NCI-H345 treated with DMSO at 0.1 percent for 48 hours (cell line): ENCODE results near the gene KCTD15.

Experiments used
- DNase-seq: peaks from one replicate; lab custom pipeline; 2025; ENCODE audit not compliant: unreplicated experiment; lab: John Stamatoyannopoulos, UW

The KCTD15 gene

GRCh38 chr19:33796164-33796875, at the start of gene KCTD15:
TSS of gene KCTD15 (plus strand) at chr19:33796870. CDS start at chr19:33800455, 3,585 bp downstream.
- no peak for DNase-seq

GRCh38 chr19:33747273-33747672, 49.4 kb upstream of the KCTD15 start:
- DNase-seq = no peak

- no peak for DNase-seq
Measured at GRCh38 chr19:33748231-33748630, 48.4 kb upstream of the KCTD15 start.

- DNase-seq = no peak
Measured at GRCh38 chr19:33749016-33749415, 47.7 kb upstream of the KCTD15 start.

GRCh38 chr19:33749619-33750175, 47.0 kb upstream of the KCTD15 start:
- no peak for DNase-seq

GRCh38 chr19:33750587-33751435, 45.9 kb upstream of the KCTD15 start:
- DNase-seq = no peak

- DNase-seq = no peak
Measured at GRCh38 chr19:33751436-33751770, 45.3 kb upstream of the KCTD15 start.

- no peak for DNase-seq
Measured at GRCh38 chr19:33752018-33752800, 44.5 kb upstream of the KCTD15 start.

- no peak for DNase-seq
Measured at GRCh38 chr19:33752945-33753344, 43.7 kb upstream of the KCTD15 start.

- no peak for DNase-seq
Measured at GRCh38 chr19:33754361-33754760, 42.3 kb upstream of the KCTD15 start.

- DNase-seq = no peak
Measured at GRCh38 chr19:33755099-33756035, 41.3 kb upstream of the KCTD15 start.

GRCh38 chr19:33756177-33756576, 40.5 kb upstream of the KCTD15 start:
- no peak for DNase-seq

GRCh38 chr19:33758541-33759013, 38.1 kb upstream of the KCTD15 start:
- no peak for DNase-seq

- no peak for DNase-seq
Measured at GRCh38 chr19:33759356-33759755, 37.3 kb upstream of the KCTD15 start.

GRCh38 chr19:33763633-33764371, 32.9 kb upstream of the KCTD15 start:
- no peak for DNase-seq

GRCh38 chr19:33766623-33767022, 30.0 kb upstream of the KCTD15 start:
- no peak for DNase-seq

GRCh38 chr19:33767898-33768413, 28.7 kb upstream of the KCTD15 start:
- no peak for DNase-seq

- no peak for DNase-seq
Measured at GRCh38 chr19:33769208-33769607, 27.5 kb upstream of the KCTD15 start.

- no peak for DNase-seq
Measured at GRCh38 chr19:33770107-33770506, 26.6 kb upstream of the KCTD15 start.
